Subcutaneous abdominal adipose tissue (tissue), 5 donors: ENCODE measurements around the gene PGAM1.
"Not testable (repeated sequence)": the region's sequence is repeated elsewhere in the genome, so short reads cannot be mapped to it uniquely, and the experiment has no call there.

Experiments
- H3K27ac ChIP-seq: one replicate; pipeline ENCODE4 v1.7.0; 2013; ENCODE audit warnings: low read depth, mild to moderate bottlenecking, inconsistent platforms, low read length, moderate library complexity
- H3K27me3 ChIP-seq, 5 donors: one replicate each; pipeline ENCODE4 v1.7.0; 2013; ENCODE audit warnings: low read length in 5 of 5, inconsistent platforms in 1 of 5; ENCODE audit not compliant: control insufficient read depth in 5 of 5, insufficient read depth in 4 of 5
- H3K36me3 ChIP-seq, 5 donors: one replicate each; pipeline ENCODE4 v1.7.0; 2013; ENCODE audit warnings: low read length in 5 of 5; ENCODE audit not compliant: control insufficient read depth in 5 of 5, insufficient read depth in 5 of 5
- H3K4me1 ChIP-seq, 5 donors: one replicate each; pipeline ENCODE4 v1.7.0; 2013; ENCODE audit warnings: low read length in 5 of 5, mild to moderate bottlenecking in 3 of 5, moderate library complexity in 1 of 5; ENCODE audit not compliant: control insufficient read depth in 5 of 5, insufficient read depth in 5 of 5
- H3K4me3 ChIP-seq, 5 donors: one replicate each; pipeline ENCODE4 v1.7.0; 2013; ENCODE audit warnings: low read length in 5 of 5, low read depth in 1 of 5
- H3K9ac ChIP-seq, 5 donors: one replicate each; pipeline ENCODE4 v1.7.0; 2013; ENCODE audit warnings: low read length in 5 of 5, mild to moderate bottlenecking in 4 of 5, moderate library complexity in 3 of 5
- H3K9me3 ChIP-seq, 5 donors: one replicate each; pipeline ENCODE4 v1.7.0; 2013; ENCODE audit warnings: low read length in 5 of 5; ENCODE audit not compliant: control insufficient read depth in 5 of 5
- donor health status: healthy.
- donor health status: healthy.
- donor health status: healthy.
- donor health status: healthy.
- donor health status: healthy.

PGAM1 gene

DNA sequence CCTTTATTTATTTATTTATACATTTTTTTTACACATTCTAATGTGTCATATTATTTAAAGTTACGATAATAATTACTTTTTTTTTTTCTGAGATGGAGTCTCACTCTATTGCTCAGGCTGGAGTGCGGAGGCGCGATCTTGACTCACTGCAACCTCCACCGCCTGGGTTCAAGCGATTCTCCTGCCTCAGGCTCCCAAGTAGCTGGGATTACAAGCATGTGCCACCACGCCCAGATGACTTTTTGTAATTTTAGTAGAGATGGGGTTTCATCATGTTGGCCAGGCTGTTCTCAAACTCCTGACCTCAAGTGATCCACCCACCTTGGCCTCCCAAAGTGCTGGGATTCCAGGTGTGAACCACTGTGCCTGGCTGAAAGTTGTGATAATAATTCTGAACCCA, 19.5 kb upstream of the PGAM1 start:
- H3K36me3 ChIP-seq, H3K4me3 ChIP-seq, H3K9ac ChIP-seq, H3K9me3 ChIP-seq, H3K27ac ChIP-seq, H3K27me3 ChIP-seq: not testable (repeated sequence)
- peaks cover 3 to 20% (median 8%) of the 10 kb centered on the region in 5 donors for H3K4me1 ChIP-seq

DNA sequence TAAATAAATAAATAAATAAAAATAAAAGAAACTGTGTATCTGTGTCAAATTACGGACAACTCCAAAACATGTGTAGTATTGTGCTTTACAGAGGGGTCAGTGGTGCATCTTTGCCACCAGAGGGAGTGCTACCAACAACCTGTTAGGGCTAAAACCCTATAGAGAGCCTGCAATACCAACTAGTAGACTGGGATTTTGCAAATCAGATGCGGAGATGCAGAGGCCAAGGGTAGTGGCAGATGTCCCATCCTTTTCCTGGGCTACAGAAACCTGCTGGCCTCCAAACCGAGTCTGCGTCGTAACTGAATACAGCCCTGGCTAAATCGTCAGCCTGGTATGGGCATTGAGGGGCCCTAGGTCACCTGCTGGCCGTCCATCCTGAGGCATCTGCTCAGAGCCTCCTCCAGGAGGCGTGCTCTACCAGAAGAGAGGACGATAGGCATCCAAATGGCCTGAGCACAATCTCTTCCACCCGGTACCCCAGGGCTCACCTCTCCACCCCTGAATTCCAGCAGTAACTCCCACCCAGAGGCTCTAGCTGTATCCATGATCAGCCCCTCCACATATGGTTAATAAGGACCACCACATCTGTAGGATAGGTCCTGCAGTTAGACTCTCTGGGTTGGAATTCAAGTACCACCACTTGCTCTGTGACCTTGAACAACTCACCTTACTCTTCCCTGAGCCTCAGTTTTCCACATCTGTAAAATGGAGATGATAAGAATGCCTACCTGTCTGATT, 18.6 kb upstream of the PGAM1 start:
- Histone ChIP-seq H3K9ac (no peak overlapping the region), H3K27ac (no peak overlapping the region), H3K4me3 (peak overlapping the region in 3 of 5 donors; percentile 27 to 38 (median 31)), H3K4me1 (peaks cover 3 to 18% (median 8%) of the 10 kb centered on the region in 5 donors), H3K27me3 (no peaks in the 10 kb centered on the region), H3K36me3 (no peaks in the 10 kb centered on the region), H3K9me3 (no peaks in the 10 kb centered on the region)

DNA sequence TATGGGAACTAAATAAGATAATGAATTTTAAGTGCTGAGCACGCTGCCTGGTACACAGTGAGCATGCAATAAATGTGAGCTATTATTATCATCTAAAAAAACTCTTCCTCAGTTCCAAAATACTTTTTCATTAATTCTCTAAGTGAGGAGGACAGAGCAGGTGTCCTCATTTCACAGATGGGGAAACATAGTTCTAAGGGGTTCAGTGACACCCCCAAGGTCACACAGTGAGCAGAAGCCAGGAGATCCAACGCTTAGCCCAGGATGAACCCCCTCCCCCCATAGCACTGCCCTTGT, 18.1 kb upstream of the PGAM1 start:
- H3K36me3 ChIP-seq, result no peaks in the 10 kb centered on the region
- no peak overlapping the region for H3K27ac ChIP-seq
- H3K4me3 ChIP-seq, result no peak overlapping the region
- H3K4me1 ChIP-seq, result peaks cover 4 to 18% (median 8%) of the 10 kb centered on the region in 5 donors
- no peak overlapping the region for H3K9ac ChIP-seq
- H3K27me3 ChIP-seq, result no peaks in the 10 kb centered on the region
- no peaks in the 10 kb centered on the region for H3K9me3 ChIP-seq

DNA sequence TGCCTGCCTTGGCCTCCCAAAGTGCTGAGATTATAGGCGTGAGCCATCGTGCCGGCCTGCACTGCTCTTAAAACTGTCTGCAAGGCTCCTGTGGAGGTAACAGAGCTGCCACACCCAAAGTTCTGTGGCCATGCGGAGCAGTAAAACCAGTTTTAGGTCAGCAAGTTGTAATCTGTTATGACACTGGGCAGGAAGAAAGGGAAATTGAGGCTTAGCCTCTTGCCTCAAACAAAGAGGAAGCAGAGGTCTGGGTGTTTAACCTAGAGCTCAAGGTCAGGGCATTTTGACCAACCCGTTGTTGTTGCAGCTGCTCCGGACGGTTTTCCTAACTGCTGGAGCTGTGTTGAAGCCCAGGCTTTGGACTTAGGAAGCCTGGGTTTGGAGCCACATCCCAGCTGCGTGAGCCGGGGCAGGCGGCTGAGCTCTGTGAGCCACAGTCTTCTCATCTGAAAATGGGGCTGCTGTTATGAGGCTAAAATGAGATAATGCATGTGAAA, 17.4 kb upstream of the PGAM1 start:
- Histone ChIP-seq H3K9me3 (no peaks in the 10 kb centered on the region), H3K9ac (no peak overlapping the region), H3K4me3 (no peak overlapping the region), H3K4me1 (peaks cover 4 to 18% (median 8%) of the 10 kb centered on the region in 5 donors), H3K27me3 (no peaks in the 10 kb centered on the region), H3K36me3 (no peaks in the 10 kb centered on the region), H3K27ac (no peak overlapping the region)

DNA sequence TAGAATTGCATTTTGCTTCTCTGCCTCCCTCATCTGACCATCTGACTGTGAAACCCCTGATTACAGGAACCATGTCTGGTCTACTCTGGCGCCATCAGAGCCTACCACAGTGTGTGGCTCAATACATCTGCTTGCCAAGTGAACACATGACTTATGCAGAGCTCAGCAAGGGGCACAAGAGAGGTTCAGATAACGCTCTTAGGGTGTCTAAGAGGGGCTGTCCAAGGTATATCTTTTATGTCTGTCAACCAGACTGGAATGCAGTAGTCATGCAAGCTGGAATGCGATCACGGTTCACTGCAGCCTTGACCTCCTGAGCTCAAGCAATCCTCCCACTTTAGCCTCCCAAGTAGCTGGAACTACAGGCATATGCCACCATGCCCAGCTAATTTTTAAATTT, 14.6 kb upstream of the PGAM1 start:
- Histone ChIP-seq H3K4me3 (no peak overlapping the region), H3K9me3 (no peaks in the 10 kb centered on the region), H3K36me3 (no peaks in the 10 kb centered on the region), H3K9ac (no peak overlapping the region), H3K27ac (no peak overlapping the region), H3K27me3 (no peaks in the 10 kb centered on the region), H3K4me1 (peaks cover 4 to 12% (median 8%) of the 10 kb centered on the region in 5 donors)

DNA sequence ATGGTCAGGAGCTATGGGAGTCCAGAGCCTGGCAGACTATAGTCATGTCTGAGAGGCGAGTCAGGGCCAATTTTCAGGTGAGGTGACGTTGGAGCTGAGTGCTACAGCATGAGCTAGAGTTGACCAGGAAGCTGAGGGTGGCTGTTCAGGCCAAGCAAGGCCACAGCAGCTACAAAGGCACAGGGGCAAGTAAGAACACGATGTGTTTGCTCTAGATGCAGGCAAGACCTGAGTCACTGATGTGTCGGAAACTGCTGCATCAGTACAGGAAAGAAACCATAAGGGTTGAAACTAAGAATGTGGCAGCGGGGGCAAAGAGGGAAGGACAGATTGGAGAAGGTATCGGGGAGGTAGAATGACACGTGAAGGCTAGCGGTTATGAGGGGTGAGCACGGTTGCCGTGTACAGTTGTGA, 13.1 kb upstream of the PGAM1 start:
- Histone ChIP-seq H3K9ac (no peak overlapping the region), H3K27ac (no peak overlapping the region), H3K27me3 (no peaks in the 10 kb centered on the region), H3K4me1 (peaks cover 0 to 1% (median 0%) of the 10 kb centered on the region in 5 donors), H3K36me3 (no peaks in the 10 kb centered on the region), H3K4me3 (no peak overlapping the region), H3K9me3 (no peaks in the 10 kb centered on the region)

DNA sequence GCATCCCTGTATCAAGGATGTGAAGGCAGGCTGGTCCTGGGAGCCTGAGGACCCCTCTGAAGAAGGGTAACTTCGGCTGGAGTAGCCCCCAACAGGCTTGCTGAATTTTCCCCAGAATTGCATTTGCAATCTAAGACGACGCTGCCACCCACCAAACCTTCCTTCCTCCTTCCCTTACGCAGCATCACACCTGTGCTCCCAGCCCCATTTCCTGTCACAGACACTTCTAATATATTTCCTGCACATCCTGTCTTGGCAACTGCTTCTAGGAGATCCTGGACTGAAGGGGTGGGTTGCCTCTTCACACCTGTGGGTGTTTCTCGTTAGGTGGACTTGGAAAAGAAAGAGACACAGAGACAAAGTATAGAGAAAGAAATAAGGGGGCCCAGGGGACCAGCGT, 9.4 kb upstream of the PGAM1 start:
- Histone ChIP-seq H3K9ac (no peak overlapping the region), H3K27me3 (no peaks in the 10 kb centered on the region)

DNA sequence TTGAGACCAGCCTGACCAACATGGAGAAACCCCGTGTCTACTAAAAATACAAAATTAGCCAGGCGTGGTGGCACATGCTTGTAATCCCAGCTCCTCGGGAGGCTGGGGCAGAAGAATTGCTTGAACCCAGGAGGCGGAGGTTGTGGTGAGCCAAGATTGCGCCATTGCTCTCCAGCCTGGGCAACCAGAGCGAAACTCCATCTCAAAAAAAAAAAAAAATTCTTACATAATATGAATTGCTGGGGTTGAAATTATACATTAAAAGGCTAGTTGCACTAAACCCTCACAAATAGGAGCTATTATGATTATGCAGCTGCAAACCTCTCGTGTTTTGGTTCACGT, 2.3 kb upstream of the PGAM1 start:
- not testable (repeated sequence) for H3K4me3 ChIP-seq, H3K9ac ChIP-seq, H3K9me3 ChIP-seq, H3K36me3 ChIP-seq, H3K27ac ChIP-seq, H3K27me3 ChIP-seq
- peaks cover 11 to 38% (median 34%) of the 10 kb centered on the region in 5 donors for H3K4me1 ChIP-seq

More for the DNA sequence above, 9.4 kb upstream of the PGAM1 start:
- H3K27ac ChIP-seq, result no peak overlapping the region
- peaks cover 1 to 8% (median 4%) of the 10 kb centered on the region in 5 donors for H3K4me1 ChIP-seq
- no peaks in the 10 kb centered on the region for H3K36me3 ChIP-seq
- no peak overlapping the region for H3K4me3 ChIP-seq
- no peaks in the 10 kb centered on the region for H3K9me3 ChIP-seq

DNA sequence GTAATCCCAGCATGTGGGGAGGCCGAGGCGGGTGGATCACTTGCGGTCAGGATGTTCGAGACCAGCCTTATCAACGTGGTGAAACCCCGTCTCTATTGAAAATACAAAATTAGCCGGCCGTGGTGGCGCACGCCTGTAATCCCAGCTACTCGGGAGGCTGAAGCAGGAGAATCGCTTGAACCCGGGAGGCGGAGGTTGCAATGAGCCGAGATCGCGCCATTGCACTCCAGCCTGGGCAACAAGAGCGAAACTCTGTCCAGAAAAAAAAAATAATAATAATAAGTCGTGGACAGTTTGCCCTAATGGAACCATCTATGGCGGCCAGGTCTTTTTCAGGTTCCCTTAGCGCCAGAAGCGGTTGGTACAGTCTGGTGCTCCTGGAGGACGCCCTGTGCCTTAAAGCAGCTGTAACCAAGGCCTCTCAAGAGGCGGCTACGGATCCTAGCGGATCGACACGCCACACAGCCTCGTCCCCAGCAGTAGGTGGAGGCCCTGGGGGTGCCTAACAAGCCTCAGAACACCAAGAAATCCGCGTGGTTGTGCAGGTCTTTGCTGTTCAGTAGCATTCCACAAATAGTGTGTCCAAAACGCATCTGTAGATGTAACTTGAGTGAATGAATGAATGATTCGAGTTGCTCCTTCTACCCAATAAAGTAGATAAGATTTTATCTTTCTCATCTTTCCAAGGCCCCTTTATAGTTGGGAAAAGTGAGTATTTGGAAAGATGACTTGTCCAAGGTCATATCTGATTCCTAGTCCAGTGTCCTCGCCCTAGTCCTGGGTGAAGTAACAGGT, 982 bp downstream of the PGAM1 start:
- Histone ChIP-seq H3K9me3 (no peaks in the 10 kb centered on the region), H3K4me3 (peak overlapping the region; percentile 64 to 97 (median 91)), H3K36me3 (peaks cover 8 to 20% (median 19%) of the 10 kb centered on the region in 5 donors), H3K27ac (peak overlapping the region; percentile 69), H3K9ac (peak overlapping the region in 4 of 5 donors; percentile 74 to 88 (median 86)), H3K27me3 (no peaks in the 10 kb centered on the region), H3K4me1 (peaks cover 11 to 38% (median 33%) of the 10 kb centered on the region in 5 donors)

DNA sequence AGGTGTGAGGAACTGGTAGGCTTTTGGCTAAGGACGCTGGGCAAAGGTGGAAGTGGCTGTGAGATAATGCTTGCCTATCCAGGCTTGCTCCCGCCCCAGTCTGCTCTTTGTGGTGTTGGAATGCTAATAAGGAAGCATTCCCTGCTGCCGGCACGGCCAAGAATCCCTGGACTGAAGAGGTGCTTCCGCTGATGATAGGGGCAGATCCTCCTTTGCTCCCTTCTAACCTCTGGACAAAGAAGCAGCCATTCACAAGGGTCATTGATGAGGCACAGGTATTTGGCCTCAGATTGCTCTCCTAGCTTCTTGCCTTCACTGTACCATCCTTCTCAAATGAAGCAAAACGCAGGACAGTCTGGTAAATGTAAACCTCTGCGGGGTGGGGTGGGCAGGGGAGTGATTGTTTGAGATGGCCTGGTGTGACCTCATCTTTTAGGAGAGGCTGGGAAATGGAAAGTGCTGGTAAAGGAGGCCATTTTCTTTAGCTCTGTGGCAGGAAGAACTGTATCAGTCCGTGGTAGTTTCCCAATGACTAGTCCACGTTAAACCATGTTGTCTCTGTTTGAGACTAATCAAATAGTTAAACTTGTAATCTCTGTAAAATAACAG, 1.7 kb downstream of the PGAM1 start:
- Histone ChIP-seq H3K4me3 (peak overlapping the region; percentile 64 to 97 (median 91)), H3K36me3 (peaks cover 8 to 24% (median 22%) of the 10 kb centered on the region in 5 donors), H3K27me3 (no peaks in the 10 kb centered on the region), H3K9ac (peak overlapping the region in 3 of 5 donors; percentile 30 to 71 (median 51)), H3K9me3 (no peaks in the 10 kb centered on the region), H3K27ac (peak overlapping the region; percentile 57), H3K4me1 (peaks cover 11 to 38% (median 33%) of the 10 kb centered on the region in 5 donors)
